HL-60 (cell line): ENCODE results near the gene CYTH1.

Experiments
- DNase-seq, 2 experiments: peaks; one replicate each; pipeline ENCODE4 v3.0.0-alpha.2; 2010 to 2020; ENCODE audit warnings: low read depth in 1 of 2, low spot score in 1 of 2
- H3K27ac ChIP-seq: fragments of 250-450 bp; sonication (Bioruptor Pico); replicated peaks from 2 replicates; pipeline ENCODE4 v1.5.1; 2020; ENCODE audit warnings: mild to moderate bottlenecking, moderate library complexity
- H3K27me3 ChIP-seq: fragments of 250-450 bp; sonication (Bioruptor Pico); 2 replicates; pipeline ENCODE4 v1.5.1; 2021; ENCODE audit warnings: mild to moderate bottlenecking, moderate library complexity; ENCODE audit not compliant: insufficient read depth, poor library complexity, severe bottlenecking
- H3K4me3 ChIP-seq: replicated peaks from 2 replicates; pipeline ENCODE4 v1.5.1; 2011; ENCODE audit warnings: mild to moderate bottlenecking, control low read depth, low read length; ENCODE audit not compliant: insufficient read depth
- GABPA ChIP-seq: IDR thresholded peaks from 2 replicates; pipeline ENCODE4 v1.6.1; 2012; ENCODE audit warnings: low read depth
- POLR2AphosphoS5 ChIP-seq: IDR thresholded peaks from 2 replicates; pipeline ENCODE4 v1.6.1; 2012; ENCODE audit warnings: low read depth
- SPI1 ChIP-seq: IDR thresholded peaks from 2 replicates; pipeline ENCODE4 v1.6.1; 2012; ENCODE audit warnings: low read depth, mild to moderate bottlenecking, borderline replicate concordance
- TF ChIP-seq, protein P1 (sequence below): IDR thresholded peaks from 2 replicates; pipeline ENCODE4 v1.6.1; 2012; ENCODE audit warnings: low read depth; ENCODE audit not compliant: insufficient replicate concordance
- TF ChIP-seq, protein P2 (sequence below): IDR thresholded peaks from one replicate; pipeline ENCODE4 v1.5.1; 2011; ENCODE audit warnings: low read length, control low read depth, inconsistent platforms; ENCODE audit not compliant: insufficient read depth

Gene CYTH1

DNA sequence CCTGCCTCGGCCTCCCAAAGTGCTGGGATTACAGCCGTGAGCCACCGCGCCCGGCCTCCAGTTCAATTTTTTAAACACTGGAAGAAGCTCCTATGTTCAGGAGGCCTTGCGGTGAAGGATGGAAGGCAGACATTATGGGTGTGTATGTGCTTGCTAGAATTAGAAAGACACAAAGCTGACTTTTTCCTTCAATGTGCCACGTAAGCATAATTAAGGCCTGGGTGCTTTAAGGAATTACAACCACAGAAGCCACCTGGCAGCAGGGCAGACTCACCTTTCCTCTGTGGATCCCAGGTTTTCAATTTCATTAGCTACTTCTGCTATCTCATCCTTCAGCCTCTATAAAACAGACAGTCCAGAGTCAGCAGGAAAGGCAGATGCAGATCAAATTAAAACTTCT lies 74.2 kb downstream of the CYTH1 start:
- Histone ChIP-seq H3K27me3 (no peaks in the 10 kb centered on the region), H3K27ac (no peak overlapping the region), H3K4me3 (no peak overlapping the region)
- no peak for TF ChIP-seq GABPA
- TF ChIP-seq, protein P1, sequence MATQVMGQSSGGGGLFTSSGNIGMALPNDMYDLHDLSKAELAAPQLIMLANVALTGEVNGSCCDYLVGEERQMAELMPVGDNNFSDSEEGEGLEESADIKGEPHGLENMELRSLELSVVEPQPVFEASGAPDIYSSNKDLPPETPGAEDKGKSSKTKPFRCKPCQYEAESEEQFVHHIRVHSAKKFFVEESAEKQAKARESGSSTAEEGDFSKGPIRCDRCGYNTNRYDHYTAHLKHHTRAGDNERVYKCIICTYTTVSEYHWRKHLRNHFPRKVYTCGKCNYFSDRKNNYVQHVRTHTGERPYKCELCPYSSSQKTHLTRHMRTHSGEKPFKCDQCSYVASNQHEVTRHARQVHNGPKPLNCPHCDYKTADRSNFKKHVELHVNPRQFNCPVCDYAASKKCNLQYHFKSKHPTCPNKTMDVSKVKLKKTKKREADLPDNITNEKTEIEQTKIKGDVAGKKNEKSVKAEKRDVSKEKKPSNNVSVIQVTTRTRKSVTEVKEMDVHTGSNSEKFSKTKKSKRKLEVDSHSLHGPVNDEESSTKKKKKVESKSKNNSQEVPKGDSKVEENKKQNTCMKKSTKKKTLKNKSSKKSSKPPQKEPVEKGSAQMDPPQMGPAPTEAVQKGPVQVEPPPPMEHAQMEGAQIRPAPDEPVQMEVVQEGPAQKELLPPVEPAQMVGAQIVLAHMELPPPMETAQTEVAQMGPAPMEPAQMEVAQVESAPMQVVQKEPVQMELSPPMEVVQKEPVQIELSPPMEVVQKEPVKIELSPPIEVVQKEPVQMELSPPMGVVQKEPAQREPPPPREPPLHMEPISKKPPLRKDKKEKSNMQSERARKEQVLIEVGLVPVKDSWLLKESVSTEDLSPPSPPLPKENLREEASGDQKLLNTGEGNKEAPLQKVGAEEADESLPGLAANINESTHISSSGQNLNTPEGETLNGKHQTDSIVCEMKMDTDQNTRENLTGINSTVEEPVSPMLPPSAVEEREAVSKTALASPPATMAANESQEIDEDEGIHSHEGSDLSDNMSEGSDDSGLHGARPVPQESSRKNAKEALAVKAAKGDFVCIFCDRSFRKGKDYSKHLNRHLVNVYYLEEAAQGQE, result no peak
- no peak for TF ChIP-seq POLR2AphosphoS5
- no peak for TF ChIP-seq SPI1
- TF ChIP-seq, protein P2, sequence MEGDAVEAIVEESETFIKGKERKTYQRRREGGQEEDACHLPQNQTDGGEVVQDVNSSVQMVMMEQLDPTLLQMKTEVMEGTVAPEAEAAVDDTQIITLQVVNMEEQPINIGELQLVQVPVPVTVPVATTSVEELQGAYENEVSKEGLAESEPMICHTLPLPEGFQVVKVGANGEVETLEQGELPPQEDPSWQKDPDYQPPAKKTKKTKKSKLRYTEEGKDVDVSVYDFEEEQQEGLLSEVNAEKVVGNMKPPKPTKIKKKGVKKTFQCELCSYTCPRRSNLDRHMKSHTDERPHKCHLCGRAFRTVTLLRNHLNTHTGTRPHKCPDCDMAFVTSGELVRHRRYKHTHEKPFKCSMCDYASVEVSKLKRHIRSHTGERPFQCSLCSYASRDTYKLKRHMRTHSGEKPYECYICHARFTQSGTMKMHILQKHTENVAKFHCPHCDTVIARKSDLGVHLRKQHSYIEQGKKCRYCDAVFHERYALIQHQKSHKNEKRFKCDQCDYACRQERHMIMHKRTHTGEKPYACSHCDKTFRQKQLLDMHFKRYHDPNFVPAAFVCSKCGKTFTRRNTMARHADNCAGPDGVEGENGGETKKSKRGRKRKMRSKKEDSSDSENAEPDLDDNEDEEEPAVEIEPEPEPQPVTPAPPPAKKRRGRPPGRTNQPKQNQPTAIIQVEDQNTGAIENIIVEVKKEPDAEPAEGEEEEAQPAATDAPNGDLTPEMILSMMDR, result no peak
- no peak for DNase-seq

- Histone ChIP-seq H3K27me3 (no peaks in the 10 kb centered on the region), H3K4me3 (no peak overlapping the region), H3K27ac (no peak overlapping the region)
- TF ChIP-seq, protein P2, result no peak
- no peak for TF ChIP-seq GABPA
- TF ChIP-seq POLR2AphosphoS5, result no peak
- TF ChIP-seq SPI1, result no peak
- TF ChIP-seq, protein P1, result no peak
- DNase-seq, result no peak
Measured at GRCh38 chr17:78707016-78707415, 75.1 kb downstream of the CYTH1 start.

- TF ChIP-seq SPI1 (no peak), GABPA (no peak), POLR2AphosphoS5 (no peak)
- TF ChIP-seq, protein P2, result no peak
- TF ChIP-seq, protein P1, result no peak
- Histone ChIP-seq H3K4me3 (no peak overlapping the region), H3K27ac (no peak overlapping the region), H3K27me3 (no peaks in the 10 kb centered on the region)
- no peak for DNase-seq
Measured at GRCh38 chr17:78706271-78706915, 75.7 kb downstream of the CYTH1 start.
